HepG2 (cell line): ENCODE results near the gene ESYT2. TPM values are rescaled to one million over a fixed set of nuclear protein-coding genes. Genes with fewer than 3 reads are reported as not detected.

Source experiments
- CAMTA2 ChIP-seq: sonication (generic); formaldehyde crosslinking; IDR thresholded peaks from 2 replicates; pipeline ENCODE4 v1.4.0; 2020; ENCODE audit warnings: mild to moderate bottlenecking, missing genetic modification reagents, borderline replicate concordance
- ZNF160 ChIP-seq: sonication (generic); formaldehyde crosslinking; IDR thresholded peaks from 2 replicates; pipeline ENCODE4 v1.8.0; 2022; ENCODE audit warnings: mild to moderate bottlenecking, inconsistent platforms, missing genetic modification reagents
- ZNF264 ChIP-seq: sonication (generic); formaldehyde crosslinking; IDR thresholded peaks from 2 replicates; pipeline ENCODE4 v1.4.0; 2020; ENCODE audit warnings: missing genetic modification reagents
- ZNF720 ChIP-seq: sonication (generic); formaldehyde crosslinking; IDR thresholded peaks from 2 replicates; pipeline ENCODE4 v1.4.0; 2020; ENCODE audit warnings: missing genetic modification reagents
- polyA plus RNA-seq, 8 experiments: library from polyadenylated mRNA; depleted of rRNA in 3 of 8; stranded (reverse) in 7 of 8; unstranded in 1 of 8; fragments of >200 nt; fragmentation: Illumina TruSeq in 4 of 8; extraction: Trizol in 4 of 8; gene quantifications; 2 replicates each; pipeline versions ENCODE4 v1.2.1 to v1.2.3, GENCODE V29; 2011 to 2016; ENCODE audit warnings: low read depth in 4 of 8, missing spikeins in 1 of 8, mixed read lengths in 1 of 8; ENCODE audit not compliant: insufficient read depth in 1 of 8
- total RNA-seq, 5 experiments: library from RNA; depleted of rRNA; stranded (reverse); fragments of >200 nt; fragmentation: Illumina TruSeq; extraction: Trizol; gene quantifications; 2 replicates each; pipeline ENCODE4 v1.2.3, GENCODE V29; 2016; ENCODE audit warnings: low read depth in 1 of 5
- TF ChIP-seq, protein P1 (sequence below), 2 experiments: IDR thresholded peaks; 2 replicates each; pipeline ENCODE4 v1.6.1; 2011 to 2012; ENCODE audit warnings: low read length in 2 of 2, borderline replicate concordance in 1 of 2, low read depth in 1 of 2, mild to moderate bottlenecking in 1 of 2, moderate library complexity in 1 of 2
- TF ChIP-seq, protein P2 (sequence below): sonication (generic); formaldehyde crosslinking; IDR thresholded peaks from 2 replicates; pipeline ENCODE4 v1.5.1; 2020; ENCODE audit warnings: missing genetic modification reagents, mild to moderate bottlenecking, borderline replicate concordance
- TF ChIP-seq, protein P3 (sequence below): conservative IDR thresholded peaks from 2 replicates; pipeline ENCODE4 v1.6.1; 2018; ENCODE audit warnings: missing genetic modification reagents

The ESYT2 gene
- total and polyA plus RNA-seq, 2 of the 13 experiments (the other 11 are each of a cell fraction or from before 2014, with no cell fraction given): 28.5 to 37.3 TPM

DNA sequence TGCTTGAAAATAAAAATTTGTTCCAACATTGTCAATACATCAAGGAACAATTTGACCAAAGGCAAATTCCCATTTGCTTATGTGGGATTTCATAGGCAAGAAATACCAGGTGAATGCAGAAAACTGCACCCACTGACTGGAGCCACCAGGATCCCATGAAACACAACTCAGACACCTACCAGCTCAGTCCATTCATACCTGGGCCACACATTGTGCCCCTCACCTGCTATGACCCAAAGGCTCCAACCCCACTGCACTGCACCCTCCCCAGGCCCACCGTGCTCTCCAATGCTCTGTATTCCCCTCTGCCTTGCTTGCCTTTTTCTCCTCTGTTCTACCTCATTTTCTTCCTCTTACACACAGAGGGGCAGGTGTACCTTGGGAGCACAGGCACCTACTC, 130.0 kb downstream of the ESYT2 start (continued):
- TF ChIP-seq, protein P1, sequence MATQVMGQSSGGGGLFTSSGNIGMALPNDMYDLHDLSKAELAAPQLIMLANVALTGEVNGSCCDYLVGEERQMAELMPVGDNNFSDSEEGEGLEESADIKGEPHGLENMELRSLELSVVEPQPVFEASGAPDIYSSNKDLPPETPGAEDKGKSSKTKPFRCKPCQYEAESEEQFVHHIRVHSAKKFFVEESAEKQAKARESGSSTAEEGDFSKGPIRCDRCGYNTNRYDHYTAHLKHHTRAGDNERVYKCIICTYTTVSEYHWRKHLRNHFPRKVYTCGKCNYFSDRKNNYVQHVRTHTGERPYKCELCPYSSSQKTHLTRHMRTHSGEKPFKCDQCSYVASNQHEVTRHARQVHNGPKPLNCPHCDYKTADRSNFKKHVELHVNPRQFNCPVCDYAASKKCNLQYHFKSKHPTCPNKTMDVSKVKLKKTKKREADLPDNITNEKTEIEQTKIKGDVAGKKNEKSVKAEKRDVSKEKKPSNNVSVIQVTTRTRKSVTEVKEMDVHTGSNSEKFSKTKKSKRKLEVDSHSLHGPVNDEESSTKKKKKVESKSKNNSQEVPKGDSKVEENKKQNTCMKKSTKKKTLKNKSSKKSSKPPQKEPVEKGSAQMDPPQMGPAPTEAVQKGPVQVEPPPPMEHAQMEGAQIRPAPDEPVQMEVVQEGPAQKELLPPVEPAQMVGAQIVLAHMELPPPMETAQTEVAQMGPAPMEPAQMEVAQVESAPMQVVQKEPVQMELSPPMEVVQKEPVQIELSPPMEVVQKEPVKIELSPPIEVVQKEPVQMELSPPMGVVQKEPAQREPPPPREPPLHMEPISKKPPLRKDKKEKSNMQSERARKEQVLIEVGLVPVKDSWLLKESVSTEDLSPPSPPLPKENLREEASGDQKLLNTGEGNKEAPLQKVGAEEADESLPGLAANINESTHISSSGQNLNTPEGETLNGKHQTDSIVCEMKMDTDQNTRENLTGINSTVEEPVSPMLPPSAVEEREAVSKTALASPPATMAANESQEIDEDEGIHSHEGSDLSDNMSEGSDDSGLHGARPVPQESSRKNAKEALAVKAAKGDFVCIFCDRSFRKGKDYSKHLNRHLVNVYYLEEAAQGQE (IDR thresholded peaks at IDR 0.05; ENCODE audit: borderline replicate concordance in 1 of 2, low read depth in 1 of 2, low read length in 2 of 2): no peak
- TF ChIP-seq ZNF720 (CRISPR knock-in tag): no peak
- TF ChIP-seq ZNF160 (CRISPR knock-in tag): no peak
- TF ChIP-seq CAMTA2 (CRISPR knock-in tag): no peak
- TF ChIP-seq, protein P2, sequence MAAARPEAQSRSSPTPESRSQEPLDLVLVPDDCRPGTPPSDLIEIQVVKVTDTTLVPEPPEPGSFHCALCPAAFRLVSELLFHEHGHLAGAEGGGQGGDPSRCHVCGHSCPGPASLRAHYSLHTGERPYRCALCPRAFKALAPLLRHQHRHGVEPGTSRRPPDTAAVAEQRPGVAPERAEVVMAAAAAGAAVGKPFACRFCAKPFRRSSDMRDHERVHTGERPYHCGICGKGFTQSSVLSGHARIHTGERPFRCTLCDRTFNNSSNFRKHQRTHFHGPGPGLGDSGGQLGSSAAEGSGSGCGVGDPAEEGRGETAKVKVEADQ (CRISPR knock-in tag): no peak
- no peak for TF ChIP-seq ZNF264 (CRISPR knock-in tag)
- TF ChIP-seq, protein P3, sequence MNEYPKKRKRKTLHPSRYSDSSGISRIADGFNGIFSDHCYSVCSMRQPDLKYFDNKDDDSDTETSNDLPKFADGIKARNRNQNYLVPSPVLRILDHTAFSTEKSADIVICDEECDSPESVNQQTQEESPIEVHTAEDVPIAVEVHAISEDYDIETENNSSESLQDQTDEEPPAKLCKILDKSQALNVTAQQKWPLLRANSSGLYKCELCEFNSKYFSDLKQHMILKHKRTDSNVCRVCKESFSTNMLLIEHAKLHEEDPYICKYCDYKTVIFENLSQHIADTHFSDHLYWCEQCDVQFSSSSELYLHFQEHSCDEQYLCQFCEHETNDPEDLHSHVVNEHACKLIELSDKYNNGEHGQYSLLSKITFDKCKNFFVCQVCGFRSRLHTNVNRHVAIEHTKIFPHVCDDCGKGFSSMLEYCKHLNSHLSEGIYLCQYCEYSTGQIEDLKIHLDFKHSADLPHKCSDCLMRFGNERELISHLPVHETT: no peak
